RWPE2 (cell line): Measurements from ENCODE around the gene HSPB9.

Experiments used
- ATAC-seq: fragments of 200-7000 bp; cut with Tn5 transposase; 3 replicates; pipeline ENCODE4 v1.9.1; 2021; ENCODE audit warnings: low read depth
- DNase-seq: peaks from one replicate; pipeline ENCODE4 v3.0.0-alpha.2; 2020; ENCODE audit warnings: low spot score
- H3K27ac ChIP-seq: fragments of 450-650 bp; 2 replicates; pipeline ENCODE4 v1.5.1; 2017; ENCODE audit warnings: mild to moderate bottlenecking; ENCODE audit not compliant: poor library complexity, severe bottlenecking
- H3K27me3 ChIP-seq: fragments of 250-450 bp; sonication (Bioruptor Pico); 2 replicates; pipeline ENCODE4 v1.5.1; 2021; ENCODE audit warnings: mild to moderate bottlenecking, moderate library complexity; ENCODE audit not compliant: insufficient read depth, poor library complexity, severe bottlenecking
- H3K36me3 ChIP-seq: fragments of 250-450 bp; sonication (Bioruptor Pico); 2 replicates; pipeline ENCODE4 v1.5.1; 2020; ENCODE audit warnings: low read depth, mild to moderate bottlenecking, moderate library complexity
- H3K4me1 ChIP-seq: fragments of 250-450 bp; sonication (Bioruptor Pico); 2 replicates; pipeline ENCODE4 v1.5.1; 2021; ENCODE audit warnings: mild to moderate bottlenecking, moderate library complexity; ENCODE audit not compliant: insufficient read depth, poor library complexity, severe bottlenecking
- H3K4me3 ChIP-seq: fragments of 250-450 bp; sonication (Bioruptor Pico); 2 replicates; pipeline ENCODE4 v1.5.1; 2021; ENCODE audit warnings: mild to moderate bottlenecking, moderate library complexity; ENCODE audit not compliant: severe bottlenecking
- H3K9me3 ChIP-seq: fragments of 250-450 bp; sonication (Bioruptor Pico); 2 replicates; pipeline ENCODE4 v1.5.1; 2021; ENCODE audit warnings: mild to moderate bottlenecking, moderate library complexity; ENCODE audit not compliant: severe bottlenecking
- TF ChIP-seq, protein P1 (sequence below): fragments of 450-650 bp; IDR thresholded peaks from one replicate; pipeline ENCODE4 v1.5.1; 2017; ENCODE audit warnings: mild to moderate bottlenecking, moderate library complexity; ENCODE audit not compliant: poor library complexity, severe bottlenecking

Gene HSPB9

DNA sequence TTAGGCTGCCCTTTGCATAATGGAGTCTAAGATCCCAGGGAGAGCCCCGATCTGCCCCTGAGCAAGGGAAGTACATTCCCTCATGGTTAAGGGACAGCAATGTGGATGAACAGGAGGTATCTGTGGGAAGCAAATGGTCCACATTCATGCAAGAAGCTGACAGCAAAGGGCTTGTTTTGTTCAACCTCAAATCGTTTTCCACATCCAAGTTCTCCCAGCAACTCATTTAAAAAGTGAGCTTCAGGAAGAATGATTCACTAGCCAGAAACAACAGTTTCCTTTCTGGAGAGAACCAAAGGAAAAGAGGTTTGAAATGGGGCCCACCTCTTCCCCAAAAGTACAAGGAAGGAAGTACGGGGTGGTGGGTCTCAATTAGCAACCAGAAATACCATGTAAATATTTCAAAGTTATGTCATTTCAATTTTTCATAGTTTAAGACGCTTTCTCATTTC lies 9.4 kb downstream of the HSPB9 start:
- TF ChIP-seq, protein P1, sequence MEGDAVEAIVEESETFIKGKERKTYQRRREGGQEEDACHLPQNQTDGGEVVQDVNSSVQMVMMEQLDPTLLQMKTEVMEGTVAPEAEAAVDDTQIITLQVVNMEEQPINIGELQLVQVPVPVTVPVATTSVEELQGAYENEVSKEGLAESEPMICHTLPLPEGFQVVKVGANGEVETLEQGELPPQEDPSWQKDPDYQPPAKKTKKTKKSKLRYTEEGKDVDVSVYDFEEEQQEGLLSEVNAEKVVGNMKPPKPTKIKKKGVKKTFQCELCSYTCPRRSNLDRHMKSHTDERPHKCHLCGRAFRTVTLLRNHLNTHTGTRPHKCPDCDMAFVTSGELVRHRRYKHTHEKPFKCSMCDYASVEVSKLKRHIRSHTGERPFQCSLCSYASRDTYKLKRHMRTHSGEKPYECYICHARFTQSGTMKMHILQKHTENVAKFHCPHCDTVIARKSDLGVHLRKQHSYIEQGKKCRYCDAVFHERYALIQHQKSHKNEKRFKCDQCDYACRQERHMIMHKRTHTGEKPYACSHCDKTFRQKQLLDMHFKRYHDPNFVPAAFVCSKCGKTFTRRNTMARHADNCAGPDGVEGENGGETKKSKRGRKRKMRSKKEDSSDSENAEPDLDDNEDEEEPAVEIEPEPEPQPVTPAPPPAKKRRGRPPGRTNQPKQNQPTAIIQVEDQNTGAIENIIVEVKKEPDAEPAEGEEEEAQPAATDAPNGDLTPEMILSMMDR, result no peak
- Histone ChIP-seq H3K27ac (no peak overlapping the region), H3K9me3 (no peaks in the 10 kb centered on the region), H3K36me3 (peaks cover 48% of the 10 kb centered on the region), H3K4me3 (no peak overlapping the region), H3K27me3 (no peaks in the 10 kb centered on the region), H3K4me1 (peaks cover 35% of the 10 kb centered on the region)
- DNase-seq, result no peak
- ATAC-seq, result no peak

DNA sequence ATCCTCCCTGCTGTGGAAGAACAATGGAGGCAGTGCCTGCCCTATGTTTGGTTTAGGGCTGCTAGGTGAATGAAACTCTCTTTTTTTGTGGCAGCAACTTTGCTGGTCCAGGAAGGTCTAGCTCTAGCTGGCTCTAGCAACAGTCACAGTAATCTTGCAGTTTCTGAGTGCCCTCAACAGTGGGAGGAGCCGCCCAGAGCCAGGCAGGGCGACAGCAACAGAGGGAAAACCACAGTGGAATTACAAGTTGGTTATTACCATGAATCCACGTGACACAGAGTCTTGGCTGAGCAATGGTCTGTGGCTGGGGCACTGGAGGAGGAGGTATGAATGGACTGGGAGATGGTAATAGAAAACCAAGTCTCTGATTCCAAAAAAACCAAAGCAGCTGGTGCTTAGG lies 10.3 kb downstream of the HSPB9 start:
- H3K36me3 ChIP-seq, result peaks cover 52% of the 10 kb centered on the region
- peaks cover 35% of the 10 kb centered on the region for H3K4me1 ChIP-seq
- TF ChIP-seq, protein P1, result no peak
- peak; percentile 28; the same call in 1 of the 3 replicates for ATAC-seq
- no peaks in the 10 kb centered on the region for H3K9me3 ChIP-seq
- H3K27me3 ChIP-seq, result no peaks in the 10 kb centered on the region
- DNase-seq, result no peak
- peak overlapping the region; percentile 75 for H3K27ac ChIP-seq
- H3K4me3 ChIP-seq, result no peak overlapping the region

DNA sequence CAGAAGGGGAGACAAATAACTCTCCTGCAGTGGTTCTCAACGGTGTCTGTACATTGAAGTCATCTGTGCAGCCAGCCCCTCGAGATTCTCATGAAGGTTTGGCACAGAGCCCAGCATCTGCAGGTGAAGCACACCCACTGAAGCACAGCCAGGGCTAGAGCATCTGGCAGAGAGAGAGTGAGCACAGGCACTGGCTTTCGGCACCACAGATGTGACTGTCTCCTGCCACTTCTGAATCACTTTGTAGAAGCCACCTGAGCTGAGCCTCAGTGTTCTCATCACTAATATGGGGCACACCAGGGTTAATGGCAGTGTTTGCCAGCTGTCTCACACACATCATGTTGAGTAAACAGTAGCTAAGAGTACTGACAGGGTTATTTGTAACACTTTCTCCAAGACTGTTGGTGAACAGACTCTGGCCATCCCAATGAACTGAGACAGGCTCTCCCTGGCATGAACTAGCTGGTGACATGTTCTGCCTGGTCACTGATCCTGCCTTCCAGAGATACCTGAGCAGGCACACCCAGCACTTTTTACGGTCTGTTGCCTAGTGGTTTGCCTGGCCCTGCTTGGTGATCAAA lies 10.9 kb downstream of the HSPB9 start:
- Histone ChIP-seq H3K27ac (peak overlapping the region; percentile 75), H3K27me3 (no peaks in the 10 kb centered on the region), H3K36me3 (peaks cover 47% of the 10 kb centered on the region), H3K4me1 (peaks cover 35% of the 10 kb centered on the region), H3K9me3 (no peaks in the 10 kb centered on the region), H3K4me3 (no peak overlapping the region)
- ATAC-seq (no peak), DNase-seq (no peak)
- TF ChIP-seq, protein P1, result no peak

DNA sequence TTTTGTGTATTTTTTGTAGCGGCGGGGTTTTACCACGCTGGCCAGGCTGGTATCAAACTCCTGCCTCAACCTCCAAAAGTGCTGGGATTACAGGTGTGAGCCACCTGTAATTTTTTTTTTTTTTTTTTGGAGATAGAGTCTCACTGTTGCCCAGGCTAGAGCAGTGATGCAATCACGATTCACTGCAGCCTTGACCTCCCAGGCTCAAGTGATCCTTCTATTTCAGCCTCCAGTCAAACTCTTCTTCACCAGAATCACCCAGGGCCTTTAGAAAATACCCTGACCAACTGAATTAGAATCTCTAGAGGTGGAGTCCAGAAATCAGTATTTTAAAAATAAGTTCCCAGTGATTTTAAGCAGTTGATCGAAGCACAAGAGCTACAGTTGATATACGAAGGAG lies 12.5 kb downstream of the HSPB9 start:
- H3K4me1 ChIP-seq, result peaks cover 35% of the 10 kb centered on the region
- H3K9me3 ChIP-seq, result no peaks in the 10 kb centered on the region
- no peaks in the 10 kb centered on the region for H3K27me3 ChIP-seq
- DNase-seq, result no peak
- ATAC-seq, result no peak
- TF ChIP-seq, protein P1, result no peak
- H3K36me3 ChIP-seq, result peaks cover 35% of the 10 kb centered on the region
- no peak overlapping the region for H3K4me3 ChIP-seq
- peak overlapping the region; percentile 75 for H3K27ac ChIP-seq
